ENCODE results near the gene IFFO2.

IFFO2 gene

DNA sequence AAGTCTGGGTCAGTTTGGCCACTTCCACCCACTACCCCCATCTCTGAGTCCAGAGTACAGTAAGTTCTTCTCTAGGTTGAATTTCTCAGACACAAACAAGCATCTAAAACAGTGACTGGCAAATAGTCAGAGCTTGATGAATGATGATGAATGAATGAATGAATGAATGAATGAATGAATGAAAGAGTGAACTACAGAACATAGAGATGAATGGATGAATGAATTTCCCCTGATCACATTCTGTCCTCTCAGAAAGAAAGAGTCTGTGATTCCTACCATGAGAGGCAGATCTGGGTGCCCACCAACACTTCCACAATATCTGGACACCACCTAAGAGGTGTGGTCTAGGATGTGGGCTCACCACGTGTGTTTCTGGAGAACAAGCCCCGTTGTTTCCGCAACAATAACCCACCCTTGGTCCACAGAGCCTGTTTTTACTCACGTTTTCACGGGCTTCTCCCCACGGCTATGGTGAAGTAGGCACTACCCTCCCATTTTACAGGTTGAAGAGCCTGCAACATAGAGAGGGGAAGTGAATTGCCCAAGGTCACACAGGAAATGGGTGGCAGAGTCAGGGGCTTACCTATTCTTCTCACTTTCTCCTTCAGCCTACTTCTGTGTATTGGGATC is 40.2 kb upstream of the IFFO2 start:
- ATAC-seq, result no peak

DNA sequence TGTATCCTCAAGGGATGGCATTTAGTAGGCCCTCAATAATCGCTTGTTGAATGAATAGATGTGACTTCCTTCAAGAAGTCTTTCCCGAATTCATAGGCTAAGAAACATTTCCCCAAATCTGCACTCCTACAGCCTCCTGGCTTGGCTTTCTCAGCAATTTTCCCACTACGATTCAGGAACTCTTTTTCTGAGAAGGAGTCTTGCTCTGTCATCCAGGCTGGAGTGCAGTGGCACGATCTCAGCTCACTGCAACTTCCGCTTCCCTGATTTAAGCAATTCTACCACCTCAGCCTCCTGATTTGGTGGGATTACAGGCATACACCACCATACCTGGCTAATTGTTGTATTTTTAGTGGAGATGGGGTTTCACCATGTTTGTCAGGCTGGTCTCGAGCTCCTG is 37.9 kb upstream of the IFFO2 start:
- ATAC-seq, result no peak
- TF ChIP-seq, protein P1, sequence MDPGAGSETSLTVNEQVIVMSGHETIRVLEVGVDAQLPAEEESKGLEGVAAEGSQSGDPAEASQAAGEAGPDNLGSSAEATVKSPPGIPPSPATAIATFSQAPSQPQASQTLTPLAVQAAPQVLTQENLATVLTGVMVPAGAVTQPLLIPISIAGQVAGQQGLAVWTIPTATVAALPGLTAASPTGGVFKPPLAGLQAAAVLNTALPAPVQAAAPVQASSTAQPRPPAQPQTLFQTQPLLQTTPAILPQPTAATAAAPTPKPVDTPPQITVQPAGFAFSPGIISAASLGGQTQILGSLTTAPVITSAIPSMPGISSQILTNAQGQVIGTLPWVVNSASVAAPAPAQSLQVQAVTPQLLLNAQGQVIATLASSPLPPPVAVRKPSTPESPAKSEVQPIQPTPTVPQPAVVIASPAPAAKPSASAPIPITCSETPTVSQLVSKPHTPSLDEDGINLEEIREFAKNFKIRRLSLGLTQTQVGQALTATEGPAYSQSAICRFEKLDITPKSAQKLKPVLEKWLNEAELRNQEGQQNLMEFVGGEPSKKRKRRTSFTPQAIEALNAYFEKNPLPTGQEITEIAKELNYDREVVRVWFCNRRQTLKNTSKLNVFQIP (CRISPR knock-in tag; IDR thresholded peaks at IDR 0.05; ENCODE audit: borderline replicate concordance, low read depth), result no peak
- TF ChIP-seq ZFP30 (CRISPR knock-in tag; IDR thresholded peaks at IDR 0.05) (no peak), PPARA (CRISPR knock-in tag; IDR thresholded peaks at IDR 0.05; ENCODE audit: borderline replicate concordance) (no peak), ZC3H10 (CRISPR knock-in tag; IDR thresholded peaks at IDR 0.05) (no peak), ESRRG (CRISPR knock-in tag; IDR thresholded peaks at IDR 0.05) (no peak), GLIS3 (CRISPR knock-in tag; IDR thresholded peaks at IDR 0.05) (no peak)

More for the DNA sequence above, 40.2 kb upstream of the IFFO2 start:
- TF ChIP-seq, protein P2, sequence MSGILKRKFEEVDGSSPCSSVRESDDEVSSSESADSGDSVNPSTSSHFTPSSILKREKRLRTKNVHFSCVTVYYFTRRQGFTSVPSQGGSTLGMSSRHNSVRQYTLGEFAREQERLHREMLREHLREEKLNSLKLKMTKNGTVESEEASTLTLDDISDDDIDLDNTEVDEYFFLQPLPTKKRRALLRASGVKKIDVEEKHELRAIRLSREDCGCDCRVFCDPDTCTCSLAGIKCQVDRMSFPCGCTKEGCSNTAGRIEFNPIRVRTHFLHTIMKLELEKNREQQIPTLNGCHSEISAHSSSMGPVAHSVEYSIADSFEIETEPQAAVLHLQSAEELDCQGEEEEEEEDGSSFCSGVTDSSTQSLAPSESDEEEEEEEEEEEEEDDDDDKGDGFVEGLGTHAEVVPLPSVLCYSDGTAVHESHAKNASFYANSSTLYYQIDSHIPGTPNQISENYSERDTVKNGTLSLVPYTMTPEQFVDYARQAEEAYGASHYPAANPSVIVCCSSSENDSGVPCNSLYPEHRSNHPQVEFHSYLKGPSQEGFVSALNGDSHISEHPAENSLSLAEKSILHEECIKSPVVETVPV (CRISPR knock-in tag; IDR thresholded peaks at IDR 0.05), result no peak
- TF ChIP-seq, protein P3, sequence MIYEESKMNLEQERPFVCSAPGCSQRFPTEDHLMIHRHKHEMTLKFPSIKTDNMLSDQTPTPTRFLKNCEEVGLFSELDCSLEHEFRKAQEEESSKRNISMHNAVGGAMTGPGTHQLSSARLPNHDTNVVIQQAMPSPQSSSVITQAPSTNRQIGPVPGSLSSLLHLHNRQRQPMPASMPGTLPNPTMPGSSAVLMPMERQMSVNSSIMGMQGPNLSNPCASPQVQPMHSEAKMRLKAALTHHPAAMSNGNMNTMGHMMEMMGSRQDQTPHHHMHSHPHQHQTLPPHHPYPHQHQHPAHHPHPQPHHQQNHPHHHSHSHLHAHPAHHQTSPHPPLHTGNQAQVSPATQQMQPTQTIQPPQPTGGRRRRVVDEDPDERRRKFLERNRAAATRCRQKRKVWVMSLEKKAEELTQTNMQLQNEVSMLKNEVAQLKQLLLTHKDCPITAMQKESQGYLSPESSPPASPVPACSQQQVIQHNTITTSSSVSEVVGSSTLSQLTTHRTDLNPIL (CRISPR knock-in tag; IDR thresholded peaks at IDR 0.05; ENCODE audit: low read depth), result no peak
- TF ChIP-seq GLIS3 (CRISPR knock-in tag; IDR thresholded peaks at IDR 0.05), result no peak
- no peak for TF ChIP-seq ZNF565 (CRISPR knock-in tag; conservative IDR thresholded peaks at IDR 0.05; ENCODE audit: low read depth)
- no peak for TF ChIP-seq CSDC2 (CRISPR knock-in tag; IDR thresholded peaks at IDR 0.05)
- TF ChIP-seq ZFP3 (CRISPR knock-in tag; IDR thresholded peaks at IDR 0.05), result no peak

DNA sequence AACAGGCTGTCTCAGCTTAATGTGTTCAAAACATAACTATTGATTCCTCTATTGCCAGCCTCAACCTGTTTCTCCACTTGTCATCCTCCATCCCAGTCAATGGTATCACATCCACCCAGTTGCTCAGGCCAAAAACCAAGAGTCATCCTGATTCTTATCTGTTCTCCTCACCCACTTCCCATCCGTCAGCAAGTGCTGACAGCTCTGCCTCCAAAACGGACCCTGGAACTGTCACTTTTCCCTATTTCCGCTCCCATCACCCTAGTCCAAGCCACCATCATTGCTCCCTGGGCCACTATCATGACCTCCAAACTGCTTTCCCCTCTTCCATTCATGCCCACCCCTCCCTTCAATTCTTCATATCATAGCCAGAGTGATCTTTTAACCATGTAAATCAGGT is 36.2 kb upstream of the IFFO2 start:
- no peak for TF ChIP-seq ZFP3 (CRISPR knock-in tag; IDR thresholded peaks at IDR 0.05)
- TF ChIP-seq ZNF70 (CRISPR knock-in tag; IDR thresholded peaks at IDR 0.05), result no peak
- no peak for ATAC-seq

DNA sequence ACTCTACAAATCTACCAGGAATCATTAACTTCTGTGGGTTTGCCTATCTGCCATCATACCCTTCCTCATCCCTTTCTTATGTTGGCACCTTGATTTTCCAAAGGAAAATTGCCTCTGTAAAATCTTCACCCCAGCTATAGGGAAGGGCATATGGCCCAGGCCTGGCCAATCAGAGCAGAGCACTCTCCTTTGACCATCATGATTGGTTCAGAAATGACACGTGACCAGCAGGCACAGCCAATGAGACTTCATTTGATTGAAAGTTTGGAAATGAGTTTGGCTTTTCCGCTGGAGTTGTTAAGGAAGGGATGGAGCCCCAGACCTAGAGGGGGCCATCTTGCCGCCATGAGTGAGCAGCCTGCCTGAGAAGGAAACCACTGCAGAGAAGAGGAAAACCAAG is 35.1 kb upstream of the IFFO2 start:
- ATAC-seq, result no peak
- TF ChIP-seq ZNF565 (CRISPR knock-in tag; conservative IDR thresholded peaks at IDR 0.05; ENCODE audit: low read depth) (no peak), BACH2 (CRISPR knock-in tag; IDR thresholded peaks at IDR 0.05; ENCODE audit: borderline replicate concordance) (no peak), TOX (CRISPR knock-in tag; IDR thresholded peaks at IDR 0.05; ENCODE audit: borderline replicate concordance) (no peak), ZFP30 (CRISPR knock-in tag; IDR thresholded peaks at IDR 0.05) (no peak), TCF4 (CRISPR knock-in tag; IDR thresholded peaks at IDR 0.05; ENCODE audit: borderline replicate concordance) (no peak), GLIS3 (CRISPR knock-in tag; IDR thresholded peaks at IDR 0.05) (no peak), ZNF70 (CRISPR knock-in tag; IDR thresholded peaks at IDR 0.05) (no peak), OSR1 (CRISPR knock-in tag; IDR thresholded peaks at IDR 0.05) (no peak), CSDC2 (CRISPR knock-in tag; IDR thresholded peaks at IDR 0.05) (no peak)
- TF ChIP-seq, protein P2 (CRISPR knock-in tag; IDR thresholded peaks at IDR 0.05), result no peak

DNA sequence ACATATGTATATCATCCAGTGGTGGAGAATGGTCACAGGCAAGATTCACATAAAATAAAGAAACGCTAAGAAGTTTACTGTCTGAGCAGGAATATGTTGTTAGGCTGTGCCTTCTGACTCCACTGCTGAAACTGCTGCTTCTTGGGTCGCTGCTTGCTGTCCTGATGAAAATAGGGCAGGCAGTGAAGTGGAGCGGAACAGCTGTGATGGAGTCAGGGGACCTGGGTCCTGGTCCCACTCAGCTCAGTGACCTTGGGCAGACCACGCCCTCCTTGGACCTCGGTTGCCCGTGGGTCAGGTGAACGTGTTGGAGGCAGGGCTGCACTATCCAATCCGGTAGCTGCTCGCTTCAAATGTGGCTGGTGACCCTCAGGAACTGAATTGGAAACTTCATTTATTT is 33.4 kb upstream of the IFFO2 start:
- no peak for ATAC-seq
- TF ChIP-seq GLIS3 (CRISPR knock-in tag; IDR thresholded peaks at IDR 0.05), result no peak
- TF ChIP-seq ZC3H10 (CRISPR knock-in tag; IDR thresholded peaks at IDR 0.05), result no peak
- no peak for TF ChIP-seq ISL1 (CRISPR knock-in tag; IDR thresholded peaks at IDR 0.05)
- no peak for TF ChIP-seq CSDC2 (CRISPR knock-in tag; IDR thresholded peaks at IDR 0.05)
- no peak for TF ChIP-seq ZNF70 (CRISPR knock-in tag; IDR thresholded peaks at IDR 0.05)
- no peak for TF ChIP-seq PPARA (CRISPR knock-in tag; IDR thresholded peaks at IDR 0.05; ENCODE audit: borderline replicate concordance)
- TF ChIP-seq TOX (CRISPR knock-in tag; IDR thresholded peaks at IDR 0.05; ENCODE audit: borderline replicate concordance), result no peak
- TF ChIP-seq, protein P1 (CRISPR knock-in tag; IDR thresholded peaks at IDR 0.05; ENCODE audit: borderline replicate concordance, low read depth), result no peak
